Activated CD8-positive, alpha-beta memory T cell treated with anti-CD3 and anti-CD28 coated beads, Interleukin-2, amount 10 ng/mL, durations not matched to agents 7 days and 5 days (primary cell): ENCODE results near the gene ATP1A2. TPM values are rescaled to one million over a fixed set of nuclear protein-coding genes. Genes with fewer than 3 reads are reported as not detected.

Experiments
- ATAC-seq: fragments of 150-1000 bp; cut with Tn5 transposase; one replicate; pipeline ENCODE4 v1.10.0; 2021; ENCODE audit warnings: moderate library complexity
- CTCF ChIA-PET: fragments of 350-600 bp; sonication (Branson Sonifier 250); formaldehyde crosslinking; loops from one replicate; lab custom pipeline; 2021; ENCODE audit warnings: antibody characterized with exemption; lab: Charles Lee
- DNase-seq: peaks from one replicate; pipeline ENCODE4 v3.0.0-alpha.2; 2020
- H3K27ac Mint-ChIP-seq: one replicate; pipeline ENCODE4 v1.8.0; 2021; ENCODE audit warnings: mild to moderate bottlenecking, mixed read lengths
- H3K27me3 Mint-ChIP-seq: one replicate; pipeline ENCODE4 v1.8.0; 2021; ENCODE audit warnings: mixed read lengths
- H3K36me3 Mint-ChIP-seq: one replicate; pipeline ENCODE4 v1.8.0; 2021; ENCODE audit warnings: mild to moderate bottlenecking, mixed read lengths
- H3K4me1 Mint-ChIP-seq: one replicate; pipeline ENCODE4 v1.8.0; 2021; ENCODE audit warnings: mixed read lengths
- H3K4me3 Mint-ChIP-seq: one replicate; pipeline ENCODE4 v1.8.0; 2021; ENCODE audit warnings: mild to moderate bottlenecking, moderate library complexity, mixed read lengths
- H3K9me3 Mint-ChIP-seq: one replicate; pipeline ENCODE4 v1.8.0; 2022; ENCODE audit warnings: low read depth, mixed read lengths
- total RNA-seq, 2 experiments: library from RNA; stranded (reverse); gene quantifications; one replicate each; pipeline ENCODE4 v1.2.3, GENCODE V29; 2021

Gene ATP1A2
- total RNA-seq, 2 experiments from 2014 or later: not detected

- peaks cover 22% of the 10 kb centered on the region for H3K27me3 Mint-ChIP-seq
- no peaks in the 10 kb centered on the region for H3K36me3 Mint-ChIP-seq
- H3K27ac Mint-ChIP-seq: no peak overlapping the region
- no peaks in the 10 kb centered on the region for H3K4me1 Mint-ChIP-seq
- no peak overlapping the region for H3K4me3 Mint-ChIP-seq
- no peak for DNase-seq
- H3K9me3 Mint-ChIP-seq: no peaks in the 10 kb centered on the region
- ATAC-seq: no peak
- CTCF ChIA-PET: no interaction called here
These were observed 20.8 kb downstream of the ATP1A2 start for GRCh38 chr1:160136121-160136925.

GRCh38 chr1:160136926-160137200, 21.3 kb downstream of the ATP1A2 start:
- CTCF ChIA-PET: no interaction called here
- no peaks in the 10 kb centered on the region for H3K36me3 Mint-ChIP-seq
- no peak for ATAC-seq
- H3K4me1 Mint-ChIP-seq: no peaks in the 10 kb centered on the region
- H3K4me3 Mint-ChIP-seq: no peak overlapping the region
- no peak for DNase-seq
- no peak overlapping the region for H3K27ac Mint-ChIP-seq
- H3K27me3 Mint-ChIP-seq: peaks cover 22% of the 10 kb centered on the region
- no peaks in the 10 kb centered on the region for H3K9me3 Mint-ChIP-seq

- DNase-seq: no peak
- Mint-ChIP-seq H3K4me1 (no peaks in the 10 kb centered on the region), H3K9me3 (no peaks in the 10 kb centered on the region), H3K27me3 (peaks cover 19% of the 10 kb centered on the region), H3K4me3 (no peak overlapping the region), H3K36me3 (no peaks in the 10 kb centered on the region), H3K27ac (no peak overlapping the region)
- ATAC-seq: no peak
- CTCF ChIA-PET: interaction anchor here (1.6 kb wide), 1 partner anchor 36 kb away, joined by 5 read pairs; no protein-coding TSS in a partner anchor
These were observed 21.8 kb downstream of the ATP1A2 start for GRCh38 chr1:160137216-160137862.

- CTCF ChIA-PET: no interaction called here
- Mint-ChIP-seq H3K4me3 (no peak overlapping the region), H3K9me3 (no peaks in the 10 kb centered on the region), H3K36me3 (no peaks in the 10 kb centered on the region), H3K4me1 (no peaks in the 10 kb centered on the region), H3K27ac (no peak overlapping the region), H3K27me3 (peaks cover 29% of the 10 kb centered on the region)
- DNase-seq (no peak), ATAC-seq (no peak)
These were observed 24.3 kb downstream of the ATP1A2 start for GRCh38 chr1:160139840-160140239.

GRCh38 chr1:160143695-160144094, 28.1 kb downstream of the ATP1A2 start:
- no peak overlapping the region for H3K4me3 Mint-ChIP-seq
- H3K36me3 Mint-ChIP-seq: no peaks in the 10 kb centered on the region
- no peak overlapping the region for H3K27ac Mint-ChIP-seq
- CTCF ChIA-PET: no interaction called here
- no peak for ATAC-seq
- H3K4me1 Mint-ChIP-seq: no peaks in the 10 kb centered on the region
- peaks cover 34% of the 10 kb centered on the region for H3K27me3 Mint-ChIP-seq
- DNase-seq: no peak
- no peaks in the 10 kb centered on the region for H3K9me3 Mint-ChIP-seq

GRCh38 chr1:160144921-160145320, 29.4 kb downstream of the ATP1A2 start:
- ATAC-seq (no peak), DNase-seq (no peak)
- CTCF ChIA-PET: no interaction called here
- Mint-ChIP-seq H3K9me3 (no peaks in the 10 kb centered on the region), H3K4me1 (no peaks in the 10 kb centered on the region), H3K27ac (no peak overlapping the region), H3K36me3 (no peaks in the 10 kb centered on the region), H3K27me3 (peaks cover 37% of the 10 kb centered on the region), H3K4me3 (no peak overlapping the region)

- Mint-ChIP-seq H3K9me3 (no peaks in the 10 kb centered on the region), H3K36me3 (no peaks in the 10 kb centered on the region), H3K4me3 (no peak overlapping the region), H3K27ac (no peak overlapping the region), H3K27me3 (peaks cover 36% of the 10 kb centered on the region), H3K4me1 (no peaks in the 10 kb centered on the region)
- DNase-seq (no peak), ATAC-seq (no peak)
- CTCF ChIA-PET: no interaction called here
These were observed 30.5 kb downstream of the ATP1A2 start for GRCh38 chr1:160146107-160146506.

- no peak for DNase-seq
- H3K36me3 Mint-ChIP-seq: no peaks in the 10 kb centered on the region
- H3K27me3 Mint-ChIP-seq: peaks cover 29% of the 10 kb centered on the region
- no peak overlapping the region for H3K27ac Mint-ChIP-seq
- CTCF ChIA-PET: interaction anchor here (0.7 to 1.5 kb wide), 3 partner anchors 30 to 46 kb away, joined by 3 to 4 read pairs (median 3); no protein-coding TSS in a partner anchor
- H3K4me3 Mint-ChIP-seq: no peak overlapping the region
- H3K9me3 Mint-ChIP-seq: no peaks in the 10 kb centered on the region
- no peak for ATAC-seq
- H3K4me1 Mint-ChIP-seq: no peaks in the 10 kb centered on the region
These were observed 32.6 kb downstream of the ATP1A2 start for GRCh38 chr1:160148121-160148520.

- CTCF ChIA-PET: interaction anchor here (1.5 kb wide), 1 partner anchor 44 kb away, joined by 3 read pairs; no protein-coding TSS in a partner anchor
- ATAC-seq: no peak
- no peak overlapping the region for H3K27ac Mint-ChIP-seq
- no peaks in the 10 kb centered on the region for H3K9me3 Mint-ChIP-seq
- H3K4me1 Mint-ChIP-seq: no peaks in the 10 kb centered on the region
- no peaks in the 10 kb centered on the region for H3K36me3 Mint-ChIP-seq
- H3K4me3 Mint-ChIP-seq: no peak overlapping the region
- peaks cover 21% of the 10 kb centered on the region for H3K27me3 Mint-ChIP-seq
- no peak for DNase-seq
These were observed 33.7 kb downstream of the ATP1A2 start for GRCh38 chr1:160149233-160149632.

- no peaks in the 10 kb centered on the region for H3K9me3 Mint-ChIP-seq
- CTCF ChIA-PET: no interaction called here
- peaks cover 17% of the 10 kb centered on the region for H3K27me3 Mint-ChIP-seq
- H3K27ac Mint-ChIP-seq: no peak overlapping the region
- no peaks in the 10 kb centered on the region for H3K36me3 Mint-ChIP-seq
- H3K4me3 Mint-ChIP-seq: no peak overlapping the region
- ATAC-seq (no peak), DNase-seq (no peak)
- no peaks in the 10 kb centered on the region for H3K4me1 Mint-ChIP-seq
These were observed 34.2 kb downstream of the ATP1A2 start for GRCh38 chr1:160149716-160150115.

- CTCF ChIA-PET: no interaction called here
- peaks cover 24% of the 10 kb centered on the region for H3K27me3 Mint-ChIP-seq
These were observed 35.7 kb downstream of the ATP1A2 start, which contains the start of gene ATP1A4 for GRCh38 chr1:160151303-160151702. Gene ATP1A4 (plus strand): TSS chr1:160151603. CDS start chr1:160152041, 438 bp downstream.

GRCh38 chr1:160154790-160155189, 39.2 kb downstream of the ATP1A2 start:
- DNase-seq (no peak), ATAC-seq (no peak)
- Mint-ChIP-seq H3K27ac (no peak overlapping the region), H3K4me1 (no peaks in the 10 kb centered on the region), H3K36me3 (no peaks in the 10 kb centered on the region), H3K9me3 (no peaks in the 10 kb centered on the region), H3K4me3 (no peak overlapping the region), H3K27me3 (peaks cover 34% of the 10 kb centered on the region)
- CTCF ChIA-PET: no interaction called here

More at GRCh38 chr1:160151303-160151702, 35.7 kb downstream of the ATP1A2 start, which contains the start of gene ATP1A4:
- no peak for DNase-seq
- Mint-ChIP-seq H3K4me3 (no peak within 1 kb of the TSS), H3K36me3 (no peaks in the 10 kb centered on the region), H3K4me1 (no peaks in the 10 kb centered on the region), H3K9me3 (no peaks in the 10 kb centered on the region), H3K27ac (no peak within 1 kb of the TSS)
- no peak for ATAC-seq

GRCh38 chr1:160156361-160156760, 40.8 kb downstream of the ATP1A2 start:
- no peaks in the 10 kb centered on the region for H3K4me1 Mint-ChIP-seq
- no peak overlapping the region for H3K27ac Mint-ChIP-seq
- H3K27me3 Mint-ChIP-seq: peaks cover 31% of the 10 kb centered on the region
- no peaks in the 10 kb centered on the region for H3K36me3 Mint-ChIP-seq
- ATAC-seq (no peak), DNase-seq (no peak)
- no peaks in the 10 kb centered on the region for H3K9me3 Mint-ChIP-seq
- no peak overlapping the region for H3K4me3 Mint-ChIP-seq
- CTCF ChIA-PET: interaction anchor here (0.9 kb wide), 1 partner anchor 149 kb away, joined by 3 read pairs; no protein-coding TSS in a partner anchor

- H3K4me3 Mint-ChIP-seq: no peak overlapping the region
- no peak overlapping the region for H3K27ac Mint-ChIP-seq
- no peaks in the 10 kb centered on the region for H3K9me3 Mint-ChIP-seq
- H3K36me3 Mint-ChIP-seq: no peaks in the 10 kb centered on the region
- peaks cover 4% of the 10 kb centered on the region for H3K4me1 Mint-ChIP-seq
- no peak for DNase-seq
- CTCF ChIA-PET: interaction anchor here (0.8 kb wide), 1 partner anchor 56 kb away, joined by 3 read pairs; no protein-coding TSS in a partner anchor
- H3K27me3 Mint-ChIP-seq: peaks cover 34% of the 10 kb centered on the region
- ATAC-seq: no peak
These were observed 41.6 kb downstream of the ATP1A2 start for GRCh38 chr1:160157174-160157573.
